Spleen (tissue), 11 donors: ENCODE data around the gene CCDC87. TPM values are rescaled to one million over a fixed set of nuclear protein-coding genes. Genes with fewer than 3 reads are reported as not detected.
A peak's percentile ranks its signal among the peaks of the same experiment; 100 is the strongest.
"Not testable (repeated sequence)": the region's sequence is repeated elsewhere in the genome, so short reads cannot be mapped to it uniquely, and the experiment has no call there.

Experiments used
- DNase-seq: peaks from one replicate; pipeline ENCODE4 v3.0.0-alpha.2; 2020
- H3K27ac ChIP-seq, 8 donors: fragments of 200-600 bp; sonication (generic) in 7 of 8; 1 replicate in 4 of 8; 2 replicates in 4 of 8; pipeline versions ENCODE4 v1.5.0 to v1.8.0; 2016 to 2021; ENCODE audit warnings: inconsistent platforms in 4 of 8, mild to moderate bottlenecking in 4 of 8, moderate library complexity in 1 of 8
- H3K27me3 ChIP-seq, 7 donors: fragments of 200-600 bp; sonication (generic) in 6 of 7; replicated peaks in 1 of 7; 1 replicate in 4 of 7; 2 replicates in 3 of 7; pipeline versions ENCODE4 v1.5.0 to v1.8.0; 2016 to 2021; ENCODE audit warnings: inconsistent platforms in 3 of 7, mild to moderate bottlenecking in 1 of 7
- H3K36me3 ChIP-seq, 6 donors: fragments of 200-600 bp; sonication (generic) in 5 of 6; 1 replicate in 4 of 6; 2 replicates in 2 of 6; pipeline versions ENCODE4 v1.5.0 to v1.8.0; 2016 to 2021; ENCODE audit warnings: inconsistent platforms in 2 of 6
- H3K4me1 ChIP-seq, 6 donors: fragments of 200-600 bp; sonication (generic) in 5 of 6; 1 replicate in 3 of 6; 2 replicates in 3 of 6; pipeline versions ENCODE4 v1.5.0 to v1.8.0; 2016 to 2021; ENCODE audit warnings: inconsistent platforms in 3 of 6
- H3K4me3 ChIP-seq, 8 donors: fragments of 200-600 bp; sonication (generic) in 7 of 8; 1 replicate in 4 of 8; 2 replicates in 4 of 8; pipeline versions ENCODE4 v1.5.0 to v1.8.0; 2016 to 2021; ENCODE audit warnings: inconsistent platforms in 4 of 8, mild to moderate bottlenecking in 4 of 8, moderate library complexity in 2 of 8
- H3K9me3 ChIP-seq, 8 donors: fragments of 200-600 bp; sonication (generic) in 7 of 8; 1 replicate in 4 of 8; 2 replicates in 4 of 8; pipeline versions ENCODE4 v1.5.0 to v1.8.0; 2016 to 2021; ENCODE audit warnings: inconsistent platforms in 4 of 8
- CTCF ChIP-seq, 11 experiments: fragments of 200-600 bp in 7 of 11; fragments of 450-650 bp in 4 of 11; sonication (generic) in 4 of 11; IDR thresholded peaks in 8 of 11; conservative IDR thresholded peaks in 3 of 11; 1 replicate in 7 of 11; 2 replicates in 4 of 11; pipeline versions ENCODE4 v1.4.0 to v1.8.0; 2016 to 2021; ENCODE audit warnings: antibody characterized with exemption in 11 of 11, inconsistent platforms in 4 of 11, mild to moderate bottlenecking in 1 of 11
- POLR2A ChIP-seq, 3 donors: fragments of 450-650 bp; IDR thresholded peaks; one replicate each; pipeline ENCODE4 v1.5.1; 2017; ENCODE audit warnings: antibody characterized with exemption in 3 of 3, mild to moderate bottlenecking in 1 of 3
- POLR2AphosphoS5 ChIP-seq, 3 donors: sonication (generic); formaldehyde crosslinking; IDR thresholded peaks; one replicate each; pipeline ENCODE4 v1.5.1; 2017; ENCODE audit warnings: antibody characterized with exemption in 3 of 3
- WGBS, 5 donors: extraction: QIAGEN DNeasy Blood & Tissue Kit in 3 of 5; methylation state at CpG; one replicate each; pipeline versions ENCODE4 v1.1.5 to v1.1.7; 2013 to 2018; 5-methylcytosine and 5-hydroxymethylcytosine counted together
- intact Hi-C: fragments of 100-400 bp; cut with DNase I; formaldehyde crosslinking; loops from one replicate; pipeline ENCODE4 v1.15.0; 2023; ENCODE audit warnings: low total_unique reads
- polyA plus RNA-seq, 3 donors: library from polyadenylated mRNA; stranded (reverse); fragments of 200-250 nt; gene quantifications; one replicate each; pipeline ENCODE4 v1.2.1, GENCODE V29; 2013
- total RNA-seq, 7 donors: library from RNA; depleted of rRNA in 3 of 7; stranded (reverse); fragments of >200 nt in 3 of 7; fragmentation: NEBNext Ultra II Directional in 4 of 7; extraction: Animal tissue kit (Norgen Biotek cat#: 25700) in 4 of 7; gene quantifications; one replicate each; pipeline versions ENCODE4 v1.1.0 to v1.2.1, GENCODE V29; 2016 to 2021
- donor health status: healthy with polysubstance abuse.
- donor health status: DM: no; HTN: no; CAD: no; lungs with moderate emphysema.
- donor health status: DM: no; HTN: no; CAD: no.
- donor health status: Bipolar disorder and iron deficiency.
- donor health status: healthy.
- donor health status: DM: no; HTN: no; CAD: no.
- donor health status: DM: yes; HTN: yes; CAD: no.

The CCDC87 gene
- total and polyA plus RNA-seq, 10 donors: 0.04 to 0.79 (median 0.11) TPM; not detected in 2

- peak; percentile 81 for DNase-seq
Measured at GRCh38 chr11:66546368-66546965, 46.4 kb downstream of the CCDC87 start, which contains the start of gene ACTN3. ACTN3 (plus strand) TSS chr11:66546903; CDS start chr11:66546938, 35 bp downstream.

GRCh38 chr11:66545701-66546367 lies 47.0 kb downstream of the CCDC87 start, which contains the start of gene ZDHHC24:
ZDHHC24 (minus strand) TSS chr11:66546048; CDS start chr11:66546003, 45 bp downstream.
- DNase-seq: peak; percentile 98
- TF ChIP-seq CTCF (IDR thresholded peaks at IDR 0.05 in 8 of 11, conservative IDR thresholded peaks at IDR 0.05 in 3 of 11): peak in 3 of 11 experiments; percentile 29 to 38 (median 29)
- peak in 2 of 3 donors; percentile 12 to 78 for TF ChIP-seq POLR2A (IDR thresholded peaks at IDR 0.05)
- peak; percentile 92 for TF ChIP-seq POLR2AphosphoS5 (IDR thresholded peaks at IDR 0.05)
- Histone ChIP-seq H3K9me3 (no peaks in the 10 kb centered on the region), H3K4me3 (peak within 1 kb of the TSS; percentile 75 to 95 (median 87)), H3K27me3 (peaks cover 0 to 8% (median 0%) of the 10 kb centered on the region in 7 donors), H3K27ac (peak within 1 kb of the TSS; percentile 74 to 92 (median 86)), H3K4me1 (peaks cover 25 to 59% (median 44%) of the 10 kb centered on the region in 6 donors), H3K36me3 (peaks cover 0 to 27% (median 20%) of the 10 kb centered on the region in 6 donors)
- intact Hi-C loops: no loop called here
- 0 to 2% (median 0%) methylated on average over 40 to 71 of the region's 71 CpGs for WGBS, 5 donors

More at GRCh38 chr11:66546368-66546965, 46.4 kb downstream of the CCDC87 start, which contains the start of gene ACTN3:
- Histone ChIP-seq H3K36me3 (peaks cover 0 to 20% (median 14%) of the 10 kb centered on the region in 6 donors), H3K4me1 (peaks cover 25 to 59% (median 44%) of the 10 kb centered on the region in 6 donors), H3K27me3 (peaks cover 0 to 8% (median 0%) of the 10 kb centered on the region in 7 donors), H3K4me3 (peak within 1 kb of the TSS; percentile 75 to 95 (median 87)), H3K9me3 (no peaks in the 10 kb centered on the region), H3K27ac (peak within 1 kb of the TSS; percentile 74 to 92 (median 86))
- intact Hi-C loops: no loop called here
- WGBS, 5 donors: 4 to 9% (median 8%) methylated on average over 33 to 37 of the region's 37 CpGs
- TF ChIP-seq POLR2AphosphoS5 (IDR thresholded peaks at IDR 0.05) (no peak), CTCF (IDR thresholded peaks at IDR 0.05 in 8 of 11, conservative IDR thresholded peaks at IDR 0.05 in 3 of 11) (no peak), POLR2A (IDR thresholded peaks at IDR 0.05) (no peak)

GRCh38 chr11:66544952-66545351 lies 47.9 kb downstream of the CCDC87 start:
- Histone ChIP-seq H3K36me3 (peaks cover 0 to 35% (median 26%) of the 10 kb centered on the region in 6 donors), H3K27ac (peak overlapping the region in 7 of 8 donors; percentile 79 to 92 (median 87)), H3K4me3 (peak overlapping the region; percentile 75 to 95 (median 87)), H3K4me1 (peaks cover 25 to 59% (median 44%) of the 10 kb centered on the region in 6 donors)
- H3K9me3 ChIP-seq, intact Hi-C loops, DNase-seq, H3K27me3 ChIP-seq: not testable (repeated sequence)
- WGBS, 5 donors: 50 to 71% (median 60%) methylated on average over 14 of the region's 14 CpGs

GRCh38 chr11:66543263-66544107 lies 49.4 kb downstream of the CCDC87 start:
- Histone ChIP-seq H3K27me3 (peaks cover 0 to 8% (median 0%) of the 10 kb centered on the region in 7 donors), H3K9me3 (no peaks in the 10 kb centered on the region), H3K4me1 (peaks cover 25 to 59% (median 44%) of the 10 kb centered on the region in 6 donors), H3K27ac (peak overlapping the region; percentile 76 to 92 (median 86)), H3K4me3 (peak overlapping the region in 6 of 8 donors; percentile 2 to 88 (median 20)), H3K36me3 (peaks cover 0 to 50% (median 41%) of the 10 kb centered on the region in 6 donors)
- peak; percentile 95 for DNase-seq
- intact Hi-C loops: no loop called here
- TF ChIP-seq CTCF (IDR thresholded peaks at IDR 0.05 in 8 of 11, conservative IDR thresholded peaks at IDR 0.05 in 3 of 11): peak in 10 of 11 experiments; percentile 50 to 77 (median 69)
- no peak for TF ChIP-seq POLR2A (IDR thresholded peaks at IDR 0.05)
- TF ChIP-seq POLR2AphosphoS5 (IDR thresholded peaks at IDR 0.05): peak; percentile 84 to 89 (median 85)
- 18 to 38% (median 26%) methylated on average over 19 to 26 of the region's 26 CpGs for WGBS, 5 donors
